Activated T-cell treated with anti-CD3 and anti-CD28 coated beads for 48 hours (primary cell): Measurements from ENCODE around the gene DENND6A.

Source experiments
- DNase-seq: peaks from one replicate; pipeline ENCODE4 v3.0.0-alpha.2; 2020; ENCODE audit warnings: low read depth

The DENND6A gene

DNA sequence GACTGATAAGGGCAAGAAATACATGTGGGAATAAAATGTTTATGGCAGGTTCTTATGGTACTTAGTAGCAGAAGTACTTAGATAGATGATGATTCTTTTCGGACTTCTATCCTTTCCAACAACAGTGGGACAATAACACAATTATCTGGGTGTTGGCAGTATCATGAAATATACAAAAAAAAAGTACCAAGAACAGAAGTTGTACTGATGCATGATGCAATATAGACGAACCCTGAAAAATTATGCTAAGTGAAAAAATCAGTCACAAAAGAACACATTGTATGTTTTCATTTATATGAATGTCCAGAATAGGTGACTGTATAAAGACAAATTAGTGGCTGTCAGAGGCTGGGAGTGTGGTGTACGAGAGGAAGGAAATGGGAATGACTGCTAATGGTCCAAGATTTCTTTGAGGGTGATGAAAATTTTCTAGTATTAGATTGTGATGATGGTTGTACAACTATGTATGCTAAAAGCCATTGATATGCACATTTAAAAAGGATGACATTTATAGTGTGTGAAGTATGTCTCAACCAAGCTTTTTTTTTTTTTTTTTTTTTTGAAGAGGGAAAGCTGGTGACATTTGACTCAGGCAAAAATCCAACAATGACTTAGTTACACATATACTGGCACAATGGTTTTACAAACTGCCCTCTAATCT is 116.8 kb downstream of the DENND6A start:
- no peak for DNase-seq
